ENCODE results near the gene COL4A1.

The COL4A1 gene

DNA sequence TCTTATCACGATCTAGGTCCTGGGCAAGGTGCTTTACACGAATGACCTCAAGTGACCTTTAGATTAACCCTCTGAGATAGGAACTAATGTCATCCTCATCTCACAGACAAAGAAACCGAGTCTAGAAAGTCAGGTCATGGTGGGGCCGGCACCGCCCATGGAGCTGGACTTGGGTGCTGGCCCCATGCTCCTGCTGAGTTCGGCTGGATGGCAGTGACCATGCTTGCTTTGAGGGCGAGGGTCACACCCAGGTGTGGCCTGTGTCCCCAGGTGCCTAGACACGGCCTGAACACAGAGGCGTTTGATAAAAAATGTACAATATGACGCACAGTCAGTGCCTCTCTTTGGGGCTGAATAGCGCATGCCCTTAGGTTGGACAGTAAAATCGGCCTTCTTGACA is 26.9 kb upstream of the COL4A1 start:
- TF ChIP-seq POLR2AphosphoS5 (IDR thresholded peaks at IDR 0.05; ENCODE audit: low read depth, low read length): no peak
- TF ChIP-seq TAF1 (IDR thresholded peaks at IDR 0.05; ENCODE audit: borderline replicate concordance, insufficient read depth, low read length): no peak

DNA sequence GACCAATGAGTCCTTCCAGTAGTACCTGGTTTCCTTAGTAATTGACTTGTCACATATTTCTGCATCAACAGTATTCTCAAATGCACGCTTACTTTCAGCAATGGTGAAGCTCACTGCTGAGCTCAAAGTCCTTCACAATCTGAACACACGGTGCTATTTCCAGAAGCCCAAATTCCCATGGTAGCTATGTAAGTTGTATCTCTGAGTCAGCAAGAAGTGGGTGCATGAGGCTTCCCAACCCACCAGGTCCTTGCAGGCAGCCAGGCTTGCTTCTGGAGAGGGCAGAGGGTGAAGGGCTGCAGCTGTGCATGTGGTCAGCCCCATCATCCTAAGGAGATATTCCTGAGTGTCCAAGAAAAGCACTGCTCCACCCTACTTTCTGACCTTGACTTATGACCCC is 25.8 kb upstream of the COL4A1 start:
- no peak for TF ChIP-seq TAF1 (IDR thresholded peaks at IDR 0.05; ENCODE audit: borderline replicate concordance, insufficient read depth, low read length)
- TF ChIP-seq REST (IDR thresholded peaks at IDR 0.05; ENCODE audit: insufficient read depth in 1 of 2, low read depth in 2 of 2, low read length in 2 of 2): no peak
- no peak for TF ChIP-seq SIN3A (IDR thresholded peaks at IDR 0.05; ENCODE audit: borderline replicate concordance, insufficient read depth, low read length)
- no peak for TF ChIP-seq POLR2AphosphoS5 (IDR thresholded peaks at IDR 0.05; ENCODE audit: low read depth, low read length)
- TF ChIP-seq FOXP2 (optimal IDR thresholded peaks at IDR 0.05; ENCODE audit: borderline replicate concordance, extremely low read depth, extremely low read length, insufficient read depth): no peak

- TF ChIP-seq POLR2AphosphoS5 (IDR thresholded peaks at IDR 0.05; ENCODE audit: low read depth, low read length) (no peak), TAF1 (IDR thresholded peaks at IDR 0.05; ENCODE audit: borderline replicate concordance, insufficient read depth, low read length) (no peak), SIN3A (IDR thresholded peaks at IDR 0.05; ENCODE audit: borderline replicate concordance, insufficient read depth, low read length) (no peak), FOXP2 (optimal IDR thresholded peaks at IDR 0.05; ENCODE audit: borderline replicate concordance, extremely low read depth, extremely low read length, insufficient read depth) (no peak), REST (IDR thresholded peaks at IDR 0.05; ENCODE audit: insufficient read depth in 1 of 2, low read depth in 2 of 2, low read length in 2 of 2) (no peak)
Measured at GRCh38 chr13:110331362-110331761, 24.4 kb upstream of the COL4A1 start.

DNA sequence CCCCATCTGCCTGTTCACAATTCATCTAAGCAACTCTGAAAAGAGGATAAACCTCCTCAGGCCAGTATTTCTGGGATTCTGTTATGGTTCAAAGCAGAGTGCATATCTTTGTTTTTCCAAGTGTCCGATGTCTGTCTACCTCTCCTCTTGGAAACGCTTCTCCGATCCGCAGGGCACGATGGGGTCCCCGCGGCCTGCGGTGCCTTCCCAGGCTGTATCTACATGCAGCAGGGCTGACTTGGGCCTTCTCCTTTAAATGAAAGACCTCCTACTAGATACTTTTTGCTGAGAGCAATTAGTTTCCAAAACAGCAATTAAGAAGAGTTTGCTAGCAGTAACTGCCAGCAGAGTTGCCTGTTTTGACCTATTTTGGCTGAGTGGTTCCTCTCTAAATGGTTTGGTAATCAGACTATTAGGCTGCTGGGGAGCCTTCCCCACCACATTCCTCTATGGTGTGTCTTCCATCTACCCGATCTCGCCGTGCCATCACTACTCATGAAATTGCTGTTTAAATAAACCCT is 23.6 kb upstream of the COL4A1 start:
- no peak for TF ChIP-seq FOXP2 (optimal IDR thresholded peaks at IDR 0.05; ENCODE audit: borderline replicate concordance, extremely low read depth, extremely low read length, insufficient read depth)
- TF ChIP-seq TAF1 (IDR thresholded peaks at IDR 0.05; ENCODE audit: borderline replicate concordance, insufficient read depth, low read length): no peak
- no peak for TF ChIP-seq POLR2AphosphoS5 (IDR thresholded peaks at IDR 0.05; ENCODE audit: low read depth, low read length)
- no peak for TF ChIP-seq SIN3A (IDR thresholded peaks at IDR 0.05; ENCODE audit: borderline replicate concordance, insufficient read depth, low read length)
- TF ChIP-seq REST (IDR thresholded peaks at IDR 0.05; ENCODE audit: insufficient read depth in 1 of 2, low read depth in 2 of 2, low read length in 2 of 2): no peak

DNA sequence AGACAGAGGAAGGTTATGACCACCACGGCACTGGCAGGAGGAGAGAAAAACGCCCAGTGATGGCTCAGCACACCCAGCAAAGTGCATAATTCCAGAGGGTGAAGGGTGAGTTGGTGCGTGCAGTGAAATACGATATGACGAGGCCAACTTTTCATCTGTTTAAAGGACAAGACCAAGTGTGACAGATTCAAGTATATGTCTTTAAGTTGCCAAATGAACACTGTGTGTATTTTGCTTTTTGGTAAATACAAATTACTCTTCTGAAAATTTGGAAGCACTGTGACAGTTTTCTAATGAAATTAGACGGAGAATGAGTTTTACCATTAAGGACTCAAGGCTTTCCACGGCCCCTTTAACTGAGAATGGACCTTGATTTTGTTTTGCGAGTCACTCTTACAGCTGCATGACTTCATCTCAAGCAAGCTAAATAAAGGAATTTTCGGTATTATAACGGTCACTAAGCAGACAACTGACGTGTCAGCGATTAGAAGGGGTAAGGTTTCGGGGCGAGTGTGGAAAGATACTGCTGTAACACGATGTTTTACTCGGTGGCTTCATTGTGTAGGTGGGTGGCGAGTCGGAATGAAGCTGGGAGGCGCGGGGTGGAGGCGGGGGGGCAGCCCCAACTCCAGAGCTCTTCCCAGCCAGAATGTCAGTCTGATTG is 23.0 kb upstream of the COL4A1 start:
- no peak for TF ChIP-seq SIN3A (IDR thresholded peaks at IDR 0.05; ENCODE audit: borderline replicate concordance, insufficient read depth, low read length)
- no peak for TF ChIP-seq REST (IDR thresholded peaks at IDR 0.05; ENCODE audit: insufficient read depth in 1 of 2, low read depth in 2 of 2, low read length in 2 of 2)
- no peak for TF ChIP-seq FOXP2 (optimal IDR thresholded peaks at IDR 0.05; ENCODE audit: borderline replicate concordance, extremely low read depth, extremely low read length, insufficient read depth)
- no peak for TF ChIP-seq POLR2AphosphoS5 (IDR thresholded peaks at IDR 0.05; ENCODE audit: low read depth, low read length)
